ENCODE results near the gene KRT17.
"Not testable (repeated sequence)": the region's sequence is repeated elsewhere in the genome, so short reads cannot be mapped to it uniquely, and the experiment has no call there.

The KRT17 gene

GRCh38 chr17:41633556-41634199, 9.3 kb upstream of the KRT17 start:
- H3K27me3 ChIP-seq (ENCODE audit: control insufficient read depth in 1 of 2, insufficient read depth in 2 of 2, low read length in 2 of 2), result peaks cover 0 to 4% of the 10 kb centered on the region in 2 donors
- no peaks in the 10 kb centered on the region for H3K9me3 ChIP-seq (ENCODE audit: control insufficient read depth in 1 of 2, low read length in 2 of 2)
- H3K27ac ChIP-seq (ENCODE audit: low read depth, low read length), result no peak overlapping the region
- H3K36me3 ChIP-seq (ENCODE audit: control insufficient read depth in 1 of 2, insufficient read depth in 2 of 2, low read length in 2 of 2), result no peaks in the 10 kb centered on the region
- no peak overlapping the region for H3K4me3 ChIP-seq (ENCODE audit: low read depth in 1 of 2, low read length in 2 of 2)
- H3K9ac ChIP-seq (ENCODE audit: low read depth in 1 of 2, low read length in 2 of 2), result peak overlapping the region in 1 of 2 donors; percentile 14
- H3K4me1 ChIP-seq (ENCODE audit: control insufficient read depth in 1 of 2, insufficient read depth in 2 of 2, low read length in 2 of 2), result peaks cover 34 to 45% of the 10 kb centered on the region in 2 donors

- no peaks in the 10 kb centered on the region for H3K9me3 ChIP-seq (ENCODE audit: control insufficient read depth in 1 of 2, low read length in 2 of 2)
- peak overlapping the region in 1 of 2 donors; percentile 10 for H3K9ac ChIP-seq (ENCODE audit: low read depth in 1 of 2, low read length in 2 of 2)
- no peak overlapping the region for H3K27ac ChIP-seq (ENCODE audit: low read depth, low read length)
- no peaks in the 10 kb centered on the region for H3K36me3 ChIP-seq (ENCODE audit: control insufficient read depth in 1 of 2, insufficient read depth in 2 of 2, low read length in 2 of 2)
- H3K4me3 ChIP-seq (ENCODE audit: low read depth in 1 of 2, low read length in 2 of 2), result no peak overlapping the region
- peaks cover 34 to 45% of the 10 kb centered on the region in 2 donors for H3K4me1 ChIP-seq (ENCODE audit: control insufficient read depth in 1 of 2, insufficient read depth in 2 of 2, low read length in 2 of 2)
- peaks cover 0 to 4% of the 10 kb centered on the region in 2 donors for H3K27me3 ChIP-seq (ENCODE audit: control insufficient read depth in 1 of 2, insufficient read depth in 2 of 2, low read length in 2 of 2)
Observed at GRCh38 chr17:41632482-41633105, 8.2 kb upstream of the KRT17 start.

GRCh38 chr17:41631898-41632285, 7.5 kb upstream of the KRT17 start:
- H3K27me3 ChIP-seq (ENCODE audit: control insufficient read depth in 1 of 2, insufficient read depth in 2 of 2, low read length in 2 of 2), result peaks cover 0 to 4% of the 10 kb centered on the region in 2 donors
- no peaks in the 10 kb centered on the region for H3K9me3 ChIP-seq (ENCODE audit: control insufficient read depth in 1 of 2, low read length in 2 of 2)
- peak overlapping the region; percentile 10 to 17 for H3K9ac ChIP-seq (ENCODE audit: low read depth in 1 of 2, low read length in 2 of 2)
- no peaks in the 10 kb centered on the region for H3K36me3 ChIP-seq (ENCODE audit: control insufficient read depth in 1 of 2, insufficient read depth in 2 of 2, low read length in 2 of 2)
- H3K4me1 ChIP-seq (ENCODE audit: control insufficient read depth in 1 of 2, insufficient read depth in 2 of 2, low read length in 2 of 2), result peaks cover 34 to 45% of the 10 kb centered on the region in 2 donors
- H3K27ac ChIP-seq (ENCODE audit: low read depth, low read length), result no peak overlapping the region
- peak overlapping the region in 1 of 2 donors; percentile 16 for H3K4me3 ChIP-seq (ENCODE audit: low read depth in 1 of 2, low read length in 2 of 2)

- H3K27me3 ChIP-seq (ENCODE audit: control insufficient read depth in 1 of 2, insufficient read depth in 2 of 2, low read length in 2 of 2), result peaks cover 0 to 4% of the 10 kb centered on the region in 2 donors
- H3K4me1 ChIP-seq (ENCODE audit: control insufficient read depth in 1 of 2, insufficient read depth in 2 of 2, low read length in 2 of 2), result peaks cover 34 to 40% of the 10 kb centered on the region in 2 donors
- peak overlapping the region in 1 of 2 donors; percentile 17 for H3K9ac ChIP-seq (ENCODE audit: low read depth in 1 of 2, low read length in 2 of 2)
- H3K9me3 ChIP-seq (ENCODE audit: control insufficient read depth in 1 of 2, low read length in 2 of 2), result no peaks in the 10 kb centered on the region
- H3K4me3 ChIP-seq (ENCODE audit: low read depth in 1 of 2, low read length in 2 of 2), result peak overlapping the region in 1 of 2 donors; percentile 16
- no peaks in the 10 kb centered on the region for H3K36me3 ChIP-seq (ENCODE audit: control insufficient read depth in 1 of 2, insufficient read depth in 2 of 2, low read length in 2 of 2)
- peak overlapping the region; percentile 30 for H3K27ac ChIP-seq (ENCODE audit: low read depth, low read length)
Observed at GRCh38 chr17:41631025-41631897, 6.9 kb upstream of the KRT17 start.

- peaks cover 0 to 4% of the 10 kb centered on the region in 2 donors for H3K27me3 ChIP-seq (ENCODE audit: control insufficient read depth in 1 of 2, insufficient read depth in 2 of 2, low read length in 2 of 2)
- H3K9ac ChIP-seq (ENCODE audit: low read depth in 1 of 2, low read length in 2 of 2), result no peak overlapping the region
- H3K27ac ChIP-seq (ENCODE audit: low read depth, low read length), result no peak overlapping the region
- H3K4me1 ChIP-seq (ENCODE audit: control insufficient read depth in 1 of 2, insufficient read depth in 2 of 2, low read length in 2 of 2), result peaks cover 21 to 28% of the 10 kb centered on the region in 2 donors
- H3K9me3 ChIP-seq (ENCODE audit: control insufficient read depth in 1 of 2, low read length in 2 of 2), result no peaks in the 10 kb centered on the region
- no peaks in the 10 kb centered on the region for H3K36me3 ChIP-seq (ENCODE audit: control insufficient read depth in 1 of 2, insufficient read depth in 2 of 2, low read length in 2 of 2)
- H3K4me3 ChIP-seq (ENCODE audit: low read depth in 1 of 2, low read length in 2 of 2), result no peak overlapping the region
Observed at GRCh38 chr17:41629826-41630670, 5.7 kb upstream of the KRT17 start.

- no peak overlapping the region for H3K27ac ChIP-seq (ENCODE audit: low read depth, low read length)
- H3K4me1 ChIP-seq (ENCODE audit: control insufficient read depth in 1 of 2, insufficient read depth in 2 of 2, low read length in 2 of 2), result peaks cover 15 to 21% of the 10 kb centered on the region in 2 donors
- H3K9me3 ChIP-seq (ENCODE audit: control insufficient read depth in 1 of 2, low read length in 2 of 2), result no peaks in the 10 kb centered on the region
- peaks cover 0 to 4% of the 10 kb centered on the region in 2 donors for H3K27me3 ChIP-seq (ENCODE audit: control insufficient read depth in 1 of 2, insufficient read depth in 2 of 2, low read length in 2 of 2)
- H3K4me3 ChIP-seq (ENCODE audit: low read depth in 1 of 2, low read length in 2 of 2), result no peak overlapping the region
- no peak overlapping the region for H3K9ac ChIP-seq (ENCODE audit: low read depth in 1 of 2, low read length in 2 of 2)
- H3K36me3 ChIP-seq (ENCODE audit: control insufficient read depth in 1 of 2, insufficient read depth in 2 of 2, low read length in 2 of 2), result no peaks in the 10 kb centered on the region
Observed at GRCh38 chr17:41629316-41629715, 4.9 kb upstream of the KRT17 start.

- H3K9ac ChIP-seq (ENCODE audit: low read depth in 1 of 2, low read length in 2 of 2); H3K27me3 ChIP-seq (ENCODE audit: control insufficient read depth in 1 of 2, insufficient read depth in 2 of 2, low read length in 2 of 2); H3K4me3 ChIP-seq (ENCODE audit: low read depth in 1 of 2, low read length in 2 of 2): not testable (repeated sequence)
Observed at GRCh38 chr17:41628621-41629255, 4.4 kb upstream of the KRT17 start.

GRCh38 chr17:41628073-41628370, 3.6 kb upstream of the KRT17 start:
- H3K4me1 ChIP-seq (ENCODE audit: control insufficient read depth in 1 of 2, insufficient read depth in 2 of 2, low read length in 2 of 2), result peaks cover 15 to 21% of the 10 kb centered on the region in 2 donors
- not testable (repeated sequence) for H3K9ac ChIP-seq (ENCODE audit: low read depth in 1 of 2, low read length in 2 of 2); H3K36me3 ChIP-seq (ENCODE audit: control insufficient read depth in 1 of 2, insufficient read depth in 2 of 2, low read length in 2 of 2); H3K9me3 ChIP-seq (ENCODE audit: control insufficient read depth in 1 of 2, low read length in 2 of 2); H3K4me3 ChIP-seq (ENCODE audit: low read depth in 1 of 2, low read length in 2 of 2); H3K27ac ChIP-seq (ENCODE audit: low read depth, low read length); H3K27me3 ChIP-seq (ENCODE audit: control insufficient read depth in 1 of 2, insufficient read depth in 2 of 2, low read length in 2 of 2)

More at GRCh38 chr17:41628621-41629255, 4.4 kb upstream of the KRT17 start:
- peaks cover 15 to 21% of the 10 kb centered on the region in 2 donors for H3K4me1 ChIP-seq (ENCODE audit: control insufficient read depth in 1 of 2, insufficient read depth in 2 of 2, low read length in 2 of 2)
- not testable (repeated sequence) for H3K27ac ChIP-seq (ENCODE audit: low read depth, low read length); H3K9me3 ChIP-seq (ENCODE audit: control insufficient read depth in 1 of 2, low read length in 2 of 2); H3K36me3 ChIP-seq (ENCODE audit: control insufficient read depth in 1 of 2, insufficient read depth in 2 of 2, low read length in 2 of 2)

GRCh38 chr17:41627316-41628072, 3.1 kb upstream of the KRT17 start:
- no peak overlapping the region for H3K9ac ChIP-seq (ENCODE audit: low read depth in 1 of 2, low read length in 2 of 2)
- no peak overlapping the region for H3K27ac ChIP-seq (ENCODE audit: low read depth, low read length)
- peaks cover 15 to 21% of the 10 kb centered on the region in 2 donors for H3K4me1 ChIP-seq (ENCODE audit: control insufficient read depth in 1 of 2, insufficient read depth in 2 of 2, low read length in 2 of 2)
- no peaks in the 10 kb centered on the region for H3K36me3 ChIP-seq (ENCODE audit: control insufficient read depth in 1 of 2, insufficient read depth in 2 of 2, low read length in 2 of 2)
- peaks cover 0 to under 1% of the 10 kb centered on the region in 2 donors for H3K27me3 ChIP-seq (ENCODE audit: control insufficient read depth in 1 of 2, insufficient read depth in 2 of 2, low read length in 2 of 2)
- no peak overlapping the region for H3K4me3 ChIP-seq (ENCODE audit: low read depth in 1 of 2, low read length in 2 of 2)
- H3K9me3 ChIP-seq (ENCODE audit: control insufficient read depth in 1 of 2, low read length in 2 of 2), result no peaks in the 10 kb centered on the region

Measured in duodenal mucosa (tissue), 2 donors.